Measurements from ENCODE around the gene NR1I2.

NR1I2 gene

DNA sequence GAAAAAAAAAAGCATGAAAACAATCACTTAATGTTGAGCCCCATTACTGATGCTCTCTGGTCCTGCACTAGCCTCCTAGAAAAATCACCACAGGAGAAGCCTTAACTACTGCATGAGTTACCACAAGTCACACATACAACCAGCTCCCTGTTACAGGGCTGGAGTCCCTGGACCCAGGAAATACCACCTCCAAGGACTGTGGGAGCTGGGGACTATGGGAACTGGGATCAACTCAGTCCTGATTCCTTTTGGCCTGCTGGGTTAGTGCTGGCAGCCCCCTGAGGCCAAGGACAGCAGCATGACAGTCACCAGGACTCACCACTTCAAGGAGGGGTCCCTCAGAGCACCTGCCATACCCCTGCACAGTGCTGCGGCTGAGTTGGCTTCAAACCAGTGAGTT, 559 bp downstream of the NR1I2 start:
- no peak for FAIRE-seq

DNA sequence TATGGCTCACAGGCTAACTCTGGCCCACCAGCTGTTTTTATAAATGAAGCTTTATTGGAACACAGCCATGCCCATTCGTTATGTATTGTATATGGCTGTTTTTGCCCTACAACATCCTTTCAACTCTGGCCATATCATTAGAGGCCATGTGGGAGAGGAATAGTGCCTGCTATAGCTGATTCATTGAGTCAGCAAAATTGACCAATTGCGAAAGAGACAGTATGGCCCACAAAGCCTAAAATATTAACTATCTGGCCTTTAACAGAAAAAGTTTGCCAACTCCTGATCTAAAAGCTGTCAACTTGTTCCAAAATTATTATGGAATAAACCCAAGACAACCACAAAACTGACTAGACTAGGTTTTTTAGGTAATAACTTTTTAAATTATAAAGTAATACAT, 1.4 kb downstream of the NR1I2 start:
- FAIRE-seq: no peak

DNA sequence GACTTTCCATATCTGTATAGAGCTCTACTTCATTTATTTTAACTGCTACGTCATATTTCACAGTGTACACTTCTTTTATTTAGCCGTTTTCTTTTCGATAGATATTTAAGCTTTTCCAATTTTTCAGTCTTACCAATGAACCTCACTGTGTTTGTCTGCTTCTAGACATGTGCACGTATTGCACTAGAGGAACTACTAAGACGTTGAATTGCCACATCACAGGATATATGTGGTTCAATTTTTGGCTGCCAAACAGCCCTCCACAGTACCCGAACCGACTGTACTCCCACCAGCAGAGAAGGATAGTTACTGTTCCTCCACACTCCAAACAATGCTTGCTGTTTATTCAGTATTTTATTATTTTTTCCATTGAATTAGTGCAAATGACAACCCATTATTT, 2.0 kb downstream of the NR1I2 start:
- no peak for FAIRE-seq

DNA sequence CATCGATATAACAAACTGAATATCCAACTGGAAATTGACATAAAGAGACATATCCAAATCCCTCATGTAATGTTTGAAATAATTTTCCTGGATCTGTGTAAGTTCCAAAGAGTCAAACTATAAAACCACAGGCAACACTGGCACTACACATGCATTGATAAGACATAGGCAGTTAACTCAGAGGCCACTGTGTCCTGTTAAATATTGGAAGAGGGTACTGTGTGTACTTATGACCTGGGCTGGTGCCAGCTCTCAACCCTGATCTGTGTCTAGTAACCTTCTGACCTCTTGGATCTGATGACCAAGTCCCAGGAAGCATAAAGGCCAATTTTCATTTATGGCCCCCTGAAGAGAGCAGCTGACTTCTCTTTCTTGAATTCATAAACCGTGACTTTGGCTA, 4.5 kb downstream of the NR1I2 start:
- no peak for FAIRE-seq

DNA sequence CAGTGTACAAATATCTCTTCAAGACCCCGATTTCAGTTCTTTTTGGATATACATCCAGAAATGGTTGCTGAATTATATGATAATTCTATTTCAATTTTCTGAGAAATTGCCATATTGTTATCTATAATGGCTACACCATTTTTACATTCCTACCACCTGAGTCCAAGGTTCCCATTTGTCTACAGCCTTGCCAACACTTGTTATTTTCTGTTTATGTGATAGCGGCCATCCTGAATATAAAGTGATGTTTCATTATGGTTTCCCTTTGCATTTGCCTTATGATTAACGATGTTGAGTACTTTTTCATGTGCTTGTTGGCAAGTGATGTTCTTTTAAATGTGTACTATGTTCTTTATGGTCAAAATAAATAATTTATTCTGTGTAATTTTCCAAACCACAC, 8.5 kb downstream of the NR1I2 start:
- no peak for FAIRE-seq

DNA sequence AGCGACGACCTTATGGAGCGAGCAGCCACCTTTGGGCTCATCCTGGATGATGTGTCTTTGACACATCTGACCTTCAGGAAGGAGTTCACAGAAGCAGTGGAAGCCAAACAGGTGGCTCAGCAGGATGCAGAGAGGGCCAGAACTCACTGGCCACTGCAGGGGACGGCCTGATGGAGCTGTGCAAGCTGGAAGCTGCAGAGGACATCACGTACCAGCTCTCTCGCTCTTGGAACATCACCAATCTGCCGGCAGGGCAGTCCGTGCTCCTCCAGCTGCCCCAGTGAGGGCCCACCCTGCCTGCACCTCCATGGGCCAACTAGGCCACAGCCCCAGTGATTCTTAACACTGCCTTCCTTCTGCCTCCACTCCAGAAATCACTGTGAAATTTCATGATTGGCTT, 10.4 kb downstream of the NR1I2 start:
- no peak for FAIRE-seq

DNA sequence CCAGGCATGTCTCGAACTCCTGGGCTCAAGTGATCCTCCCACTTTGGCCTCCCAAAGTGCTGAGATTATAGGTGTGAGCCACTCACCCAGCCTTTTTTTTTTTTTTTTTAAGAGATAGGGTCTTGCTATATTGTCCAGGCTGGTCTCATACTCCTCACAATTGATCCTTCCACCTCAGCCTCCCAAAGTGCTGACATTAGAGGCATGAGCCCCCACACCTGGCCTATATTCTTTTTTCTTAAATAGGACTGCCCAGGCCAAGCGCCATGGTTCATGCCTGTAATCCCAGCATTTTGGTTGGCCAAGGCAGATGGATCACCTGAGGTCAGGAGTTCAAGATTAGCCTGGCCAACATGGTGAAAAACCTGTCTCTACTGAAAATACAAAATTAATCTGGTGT, 12.5 kb downstream of the NR1I2 start:
- no peak for FAIRE-seq

DNA sequence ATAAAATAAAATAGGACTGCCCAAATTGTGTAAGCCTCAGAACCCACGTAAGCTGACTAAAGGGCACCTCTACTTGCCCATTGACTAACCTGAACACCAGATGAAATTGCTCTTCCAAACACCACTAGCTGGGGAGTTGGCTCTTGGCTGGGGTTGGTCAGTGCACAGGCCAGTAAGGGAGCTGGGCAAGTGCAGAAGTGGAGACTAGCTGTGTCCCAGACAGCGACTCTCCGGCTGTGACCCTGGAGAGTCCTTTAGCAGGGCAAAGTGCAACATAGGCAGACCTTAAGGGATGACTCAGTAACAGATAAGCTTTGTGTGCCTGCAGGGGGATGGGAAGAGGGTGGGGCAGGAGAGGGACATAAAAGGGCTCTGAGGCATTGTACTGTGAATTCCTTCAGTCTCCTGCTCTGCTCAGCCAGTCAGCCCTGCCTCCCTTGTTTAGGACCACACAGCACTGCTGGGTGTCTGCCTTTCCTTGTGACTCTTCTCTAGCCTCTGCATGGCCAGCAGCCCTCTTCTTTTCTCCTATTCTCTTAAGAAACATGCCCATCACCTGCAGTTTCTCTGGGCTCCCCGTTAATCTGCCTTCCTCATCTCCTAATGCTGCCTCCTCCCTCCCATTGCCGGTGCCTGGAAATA, 13.2 kb downstream of the NR1I2 start:
- no peak for FAIRE-seq

DNA sequence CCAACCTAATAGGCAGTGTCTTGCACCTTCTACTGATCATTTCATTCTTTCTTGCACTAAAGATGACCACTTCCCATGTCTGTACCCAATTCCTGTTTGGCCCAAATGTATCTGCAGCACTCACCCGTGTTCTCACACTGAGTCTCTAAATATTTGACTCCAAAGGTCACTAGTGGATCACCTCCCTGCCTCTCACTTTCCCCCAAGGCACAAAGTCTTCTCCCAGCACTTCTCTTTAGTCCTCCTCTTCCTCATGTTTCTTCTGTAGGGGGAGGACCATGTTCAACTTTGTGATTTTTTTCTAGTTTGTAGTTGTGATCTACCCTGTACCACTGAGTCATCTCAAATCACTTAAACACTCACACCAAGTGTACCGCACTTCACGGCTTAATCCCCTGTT, 13.9 kb downstream of the NR1I2 start:
- FAIRE-seq: no peak

DNA sequence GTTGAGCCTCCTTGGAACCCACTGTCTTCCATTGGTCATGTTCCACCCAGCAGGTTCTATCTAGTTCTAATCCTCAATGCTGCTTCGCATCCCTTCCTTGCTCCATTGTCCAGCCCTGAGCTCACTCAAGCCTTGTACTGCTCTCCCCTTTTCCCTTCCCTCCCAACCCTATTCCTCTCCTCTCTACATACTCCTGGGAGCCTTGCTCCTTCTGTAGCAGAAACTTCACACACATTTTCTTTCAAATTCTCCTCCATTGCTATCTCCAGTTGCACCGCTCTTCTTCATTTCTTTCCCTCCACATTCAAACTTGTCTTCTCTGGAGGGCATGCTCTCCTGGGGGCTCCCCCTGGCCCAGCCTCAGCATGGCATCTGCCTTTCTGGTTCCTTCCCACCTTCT, 14.5 kb downstream of the NR1I2 start:
- FAIRE-seq: no peak

DNA sequence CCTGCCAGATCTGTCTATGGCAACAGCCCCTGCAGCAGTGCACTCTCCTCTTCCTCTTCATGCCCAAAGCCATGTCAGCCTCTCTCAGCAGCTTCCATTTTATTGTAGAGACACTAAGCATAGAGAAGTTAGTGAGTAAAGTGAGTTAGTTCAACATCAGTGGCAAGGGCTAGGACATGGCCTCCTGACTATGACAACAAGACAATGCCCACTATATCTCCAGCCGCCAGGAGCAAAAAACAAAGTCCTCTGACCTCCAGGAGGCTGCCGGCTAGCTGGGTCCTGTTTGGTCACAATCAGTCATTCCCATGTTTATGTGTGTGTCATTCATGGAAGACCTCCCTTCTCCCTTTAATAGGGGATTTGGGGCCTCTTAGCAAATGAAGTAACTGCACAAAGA, 14.9 kb downstream of the NR1I2 start:
- FAIRE-seq: no peak

DNA sequence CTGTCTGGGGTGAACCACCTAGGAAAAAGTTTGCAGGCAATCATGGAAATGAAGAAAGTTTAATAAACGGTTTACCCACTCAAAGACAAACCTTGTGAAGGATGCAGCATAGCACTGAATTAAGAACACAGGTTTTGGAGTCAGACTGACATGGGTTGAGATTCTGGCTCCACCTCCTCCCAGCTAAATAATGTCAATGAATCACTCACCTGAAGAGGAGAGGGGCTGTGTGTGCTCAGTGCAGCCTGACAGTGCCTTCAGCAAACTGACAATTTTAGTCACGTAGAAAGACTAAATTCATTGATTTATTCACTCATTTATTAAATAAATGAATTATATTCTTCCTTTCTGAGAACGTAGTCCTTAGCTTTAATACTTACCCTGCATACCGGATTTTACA, 18.9 kb downstream of the NR1I2 start:
- no peak for FAIRE-seq

DNA sequence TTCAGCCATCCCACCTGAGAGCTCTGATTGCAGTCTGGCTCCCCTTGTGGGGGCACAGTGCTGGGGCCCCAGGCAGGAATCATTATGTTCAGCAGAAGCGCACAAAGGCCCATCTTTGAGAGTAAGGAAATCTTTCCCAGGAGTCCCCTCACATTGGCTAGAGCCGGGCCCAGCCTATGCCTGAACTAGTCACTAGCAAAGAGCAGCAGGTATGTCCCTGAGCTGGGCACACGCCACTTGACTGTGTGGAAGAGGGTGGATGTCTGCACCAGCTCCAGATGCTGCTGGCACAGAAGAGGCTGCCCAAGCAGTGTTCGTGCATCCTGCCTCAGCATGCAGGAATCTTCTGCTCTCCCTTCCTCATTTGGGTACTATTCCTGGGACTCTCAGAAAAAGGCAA, 26.3 kb downstream of the NR1I2 start:
- FAIRE-seq: no peak

DNA sequence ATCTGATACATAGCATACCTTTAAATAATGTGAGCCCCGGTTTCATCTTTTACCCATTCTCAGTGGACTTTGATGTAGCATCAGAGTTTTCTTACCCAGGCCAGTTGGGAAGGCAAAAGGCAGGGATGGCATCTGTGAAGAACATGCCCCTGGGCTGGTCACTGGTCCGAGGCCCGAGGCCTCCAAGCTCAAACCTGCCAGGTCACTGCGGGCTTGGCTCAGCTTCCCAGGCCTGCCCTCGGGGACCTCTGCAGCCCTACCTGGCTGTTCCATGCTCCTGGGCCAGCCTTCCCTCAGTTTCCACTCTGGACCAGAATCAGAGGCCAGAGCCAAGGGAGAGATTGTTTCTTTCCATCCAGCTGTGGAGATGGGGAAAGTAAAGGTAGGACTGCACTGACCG, 26.9 kb downstream of the NR1I2 start:
- no peak for FAIRE-seq

DNA sequence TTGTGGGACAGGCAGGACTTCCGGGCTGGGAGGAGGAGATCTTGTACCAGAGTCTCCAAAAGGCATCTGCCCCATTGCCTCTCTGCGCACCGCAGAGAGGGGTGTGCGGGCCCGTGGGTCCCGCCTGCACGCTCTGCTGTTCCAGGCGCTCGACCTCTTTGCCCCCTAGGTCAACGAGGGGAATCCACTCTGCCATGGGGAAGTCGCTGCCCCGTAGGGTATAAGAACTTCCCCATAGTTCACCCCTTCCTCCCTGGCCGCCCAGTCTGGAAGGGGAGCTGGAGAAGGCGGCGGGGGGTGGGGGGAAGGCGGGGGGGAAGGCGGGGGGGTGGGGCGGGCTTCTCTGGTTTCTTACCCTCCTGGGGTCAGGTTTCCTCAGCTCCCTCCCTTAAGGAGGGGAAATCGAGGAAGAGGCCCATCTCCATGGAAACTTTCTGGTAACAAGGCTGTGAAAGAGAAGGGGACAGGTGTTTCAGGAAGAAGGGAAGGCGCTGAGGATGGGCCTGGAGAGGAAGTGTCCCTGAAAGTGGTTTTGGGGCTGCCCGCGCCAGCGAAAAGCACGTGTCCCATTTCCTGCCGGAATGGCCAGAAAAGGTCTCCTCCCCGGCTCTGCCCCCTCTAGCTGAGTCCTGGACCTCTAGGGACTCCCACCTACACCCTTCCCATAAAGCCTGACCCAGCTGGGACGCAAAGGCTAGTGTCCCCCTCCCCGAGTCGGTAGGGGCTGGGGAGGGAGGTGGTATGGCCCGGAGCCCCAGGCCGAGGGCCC, 27.5 kb downstream of the NR1I2 start:
- FAIRE-seq: no peak

DNA sequence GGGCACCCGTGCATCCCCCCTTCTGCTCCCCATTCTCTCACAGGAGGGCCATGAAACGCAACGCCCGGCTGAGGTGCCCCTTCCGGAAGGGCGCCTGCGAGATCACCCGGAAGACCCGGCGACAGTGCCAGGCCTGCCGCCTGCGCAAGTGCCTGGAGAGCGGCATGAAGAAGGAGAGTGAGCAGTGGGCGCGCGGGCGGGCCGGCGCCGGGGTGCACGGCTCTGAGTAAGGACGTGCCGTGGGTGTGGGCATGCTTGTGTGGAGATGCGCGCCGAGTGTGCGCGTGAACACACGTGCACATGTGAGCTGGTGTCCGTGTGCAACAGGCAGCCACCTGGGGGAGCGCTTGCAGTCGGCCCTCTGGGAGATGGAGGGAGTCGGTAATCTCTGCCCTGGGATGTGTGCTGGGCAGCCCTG, 28.1 kb downstream of the NR1I2 start:
- FAIRE-seq: no peak

DNA sequence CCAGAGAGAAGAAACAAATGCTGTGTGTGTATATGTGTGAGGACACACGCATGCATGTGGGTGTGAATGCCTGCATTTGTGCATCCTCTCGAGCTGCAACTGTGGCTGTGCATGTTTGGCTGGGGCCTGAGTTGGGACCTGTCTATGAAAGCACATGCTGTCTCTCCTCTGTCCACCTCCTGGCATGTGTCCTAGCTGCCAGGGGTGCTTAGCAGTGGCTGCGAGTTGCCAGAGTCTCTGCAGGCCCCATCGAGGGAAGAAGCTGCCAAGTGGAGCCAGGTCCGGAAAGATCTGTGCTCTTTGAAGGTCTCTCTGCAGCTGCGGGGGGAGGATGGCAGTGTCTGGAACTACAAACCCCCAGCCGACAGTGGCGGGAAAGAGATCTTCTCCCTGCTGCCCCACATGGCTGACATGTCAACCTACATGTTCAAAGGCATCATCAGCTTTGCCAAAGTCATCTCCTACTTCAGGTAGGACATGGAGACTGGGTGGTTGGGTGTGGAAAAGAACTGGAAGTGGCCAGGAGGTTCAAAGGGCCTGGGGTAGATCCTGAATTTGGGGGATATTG, 30.7 kb downstream of the NR1I2 start:
- no peak for FAIRE-seq

DNA sequence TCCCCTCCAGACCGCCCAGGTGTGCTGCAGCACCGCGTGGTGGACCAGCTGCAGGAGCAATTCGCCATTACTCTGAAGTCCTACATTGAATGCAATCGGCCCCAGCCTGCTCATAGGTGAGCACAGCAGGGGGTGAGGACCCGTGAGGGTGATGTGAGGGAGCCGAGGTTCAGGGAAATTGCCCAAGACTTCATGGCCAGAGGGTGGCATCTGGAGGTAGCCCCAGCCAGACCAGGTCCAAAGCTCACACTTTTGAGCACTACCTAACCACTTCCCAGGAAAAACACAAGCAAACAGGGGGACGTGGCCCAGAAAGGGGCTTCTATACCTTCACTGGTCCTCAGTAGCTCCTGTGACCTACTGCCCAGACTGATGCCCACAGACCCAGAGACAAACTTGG, 33.8 kb downstream of the NR1I2 start:
- FAIRE-seq: no peak

DNA sequence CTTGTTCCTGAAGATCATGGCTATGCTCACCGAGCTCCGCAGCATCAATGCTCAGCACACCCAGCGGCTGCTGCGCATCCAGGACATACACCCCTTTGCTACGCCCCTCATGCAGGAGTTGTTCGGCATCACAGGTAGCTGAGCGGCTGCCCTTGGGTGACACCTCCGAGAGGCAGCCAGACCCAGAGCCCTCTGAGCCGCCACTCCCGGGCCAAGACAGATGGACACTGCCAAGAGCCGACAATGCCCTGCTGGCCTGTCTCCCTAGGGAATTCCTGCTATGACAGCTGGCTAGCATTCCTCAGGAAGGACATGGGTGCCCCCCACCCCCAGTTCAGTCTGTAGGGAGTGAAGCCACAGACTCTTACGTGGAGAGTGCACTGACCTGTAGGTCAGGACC, 35.2 kb downstream of the NR1I2 start:
- FAIRE-seq: no peak

DNA sequence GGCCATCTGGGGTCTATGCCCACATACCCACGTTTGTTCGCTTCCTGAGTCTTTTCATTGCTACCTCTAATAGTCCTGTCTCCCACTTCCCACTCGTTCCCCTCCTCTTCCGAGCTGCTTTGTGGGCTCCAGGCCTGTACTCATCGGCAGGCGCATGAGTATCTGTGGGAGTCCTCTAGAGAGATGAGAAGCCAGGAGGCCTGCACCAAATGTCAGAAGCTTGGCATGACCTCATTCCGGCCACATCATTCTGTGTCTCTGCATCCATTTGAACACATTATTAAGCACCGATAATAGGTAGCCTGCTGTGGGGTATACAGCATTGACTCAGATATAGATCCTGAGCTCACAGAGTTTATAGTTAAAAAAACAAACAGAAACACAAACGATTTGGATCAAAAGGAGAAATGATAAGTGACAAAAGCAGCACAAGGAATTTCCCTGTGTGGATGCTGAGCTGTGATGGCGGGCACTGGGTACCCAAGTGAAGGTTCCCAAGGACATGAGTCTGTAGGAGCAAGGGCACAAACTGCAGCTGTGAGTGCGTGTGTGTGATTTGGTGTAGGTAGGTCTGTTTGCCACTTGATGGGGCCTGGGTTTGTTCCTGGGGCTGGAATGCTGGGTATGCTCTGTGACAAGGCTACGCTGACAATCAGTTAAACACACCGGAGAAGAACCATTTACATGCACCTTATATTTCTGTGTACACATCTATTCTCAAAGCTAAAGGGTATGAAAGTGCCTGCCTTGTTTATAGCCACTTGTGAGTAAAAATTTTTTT, 35.9 kb downstream of the NR1I2 start:
- FAIRE-seq: no peak

DNA sequence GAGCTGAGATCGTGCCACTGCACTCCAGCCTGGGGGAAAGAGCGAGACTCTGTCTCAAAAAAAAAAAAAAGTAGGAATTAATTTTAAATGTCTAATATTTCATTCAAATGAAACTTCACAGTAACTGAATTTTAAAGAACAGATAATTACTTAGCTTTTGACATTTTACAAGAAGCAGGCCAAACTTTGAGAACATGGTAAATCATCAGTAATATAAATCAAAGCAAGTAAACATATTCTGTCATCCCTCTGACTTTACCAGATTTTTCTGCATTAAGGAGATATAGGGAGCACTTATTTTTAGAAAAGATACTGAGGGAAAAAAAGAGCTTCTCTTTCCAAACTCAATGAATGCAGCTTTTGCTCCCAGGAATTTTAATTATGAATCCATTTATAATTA, 37.0 kb downstream of the NR1I2 start:
- no peak for FAIRE-seq

DNA sequence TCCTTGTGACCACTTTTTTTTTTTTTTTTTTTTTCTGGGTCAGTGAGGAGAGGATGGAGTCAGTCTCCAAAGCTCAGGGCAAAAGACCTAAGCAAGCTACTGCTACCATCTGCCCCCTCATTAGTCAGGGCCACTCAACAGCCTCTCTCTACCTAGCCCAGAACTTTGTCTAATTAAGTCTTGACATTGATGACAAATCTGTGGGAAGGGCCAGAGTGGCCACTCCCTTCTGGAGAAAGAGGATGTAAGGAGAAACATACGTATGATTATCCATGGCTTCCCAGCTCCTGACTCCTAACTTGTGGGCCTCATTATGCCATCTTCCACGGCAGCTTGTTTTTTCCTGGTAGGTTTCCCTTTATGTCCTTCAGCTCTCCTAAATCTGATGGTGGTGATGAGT, 37.9 kb downstream of the NR1I2 start:
- no peak for FAIRE-seq

DNA sequence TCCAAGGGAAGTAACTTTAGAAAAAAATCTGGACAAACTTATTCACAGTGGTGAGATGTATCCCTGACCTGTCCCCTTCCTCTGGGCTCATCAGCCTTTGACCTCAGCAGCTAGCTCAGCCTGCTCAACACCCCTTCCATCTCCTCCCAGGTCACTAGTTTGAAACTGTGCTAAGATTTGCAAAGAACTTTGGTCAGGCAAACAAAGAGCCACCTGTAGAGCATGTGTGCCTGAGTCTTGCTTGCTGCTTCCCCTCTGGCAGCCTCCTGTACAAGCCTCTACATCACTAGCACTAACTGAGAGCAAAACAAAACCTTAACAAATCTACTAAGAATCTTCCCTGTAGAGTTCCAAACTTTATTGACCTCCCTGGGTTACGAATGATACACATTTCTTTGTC, 43.9 kb downstream of the NR1I2 start:
- no peak for FAIRE-seq

All from G401.6 (cell line).